ENCODE measurements around the gene PRSS38.

DNA sequence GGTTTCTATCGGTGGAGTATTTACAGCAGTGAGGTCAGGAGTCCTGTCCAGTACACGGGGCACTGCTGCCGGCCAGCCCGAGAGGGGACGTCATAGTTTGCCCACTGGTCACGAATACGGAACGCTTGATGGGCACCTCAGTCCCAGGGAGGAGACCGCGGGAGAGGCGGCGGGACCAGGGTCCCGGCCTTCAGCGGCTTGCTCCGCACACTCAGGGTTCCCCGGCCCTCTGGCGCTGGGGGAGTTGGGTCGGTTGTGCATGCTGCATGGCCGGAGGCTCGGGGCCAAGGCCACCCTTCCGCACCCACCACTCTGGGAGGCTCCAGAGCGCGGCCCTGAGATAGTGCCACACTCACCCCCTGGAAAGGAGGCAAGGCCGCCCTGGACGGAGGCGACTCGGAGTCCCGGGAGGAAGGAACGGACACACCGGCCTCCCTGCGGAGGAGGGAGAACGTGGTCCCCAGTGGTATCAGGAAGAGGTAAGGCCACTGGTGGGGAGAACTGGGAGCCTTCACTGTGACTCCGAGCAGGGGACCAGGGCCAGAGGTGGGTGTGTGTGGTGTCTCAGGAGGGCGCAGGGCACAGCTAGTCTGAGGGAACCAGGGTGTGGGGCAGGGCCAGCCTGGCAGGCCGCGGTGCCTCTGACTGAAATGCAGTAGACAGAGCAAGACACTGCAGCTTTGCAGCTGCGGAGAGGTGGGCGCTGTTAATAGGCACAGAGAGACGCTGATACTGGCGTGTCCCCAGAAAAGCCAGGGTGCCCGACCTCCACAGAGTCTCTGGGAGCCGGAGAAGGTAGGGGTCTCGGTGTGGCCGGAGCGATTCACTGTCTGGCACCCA is 28.6 kb upstream of the PRSS38 start:
- TF ChIP-seq, protein P1, sequence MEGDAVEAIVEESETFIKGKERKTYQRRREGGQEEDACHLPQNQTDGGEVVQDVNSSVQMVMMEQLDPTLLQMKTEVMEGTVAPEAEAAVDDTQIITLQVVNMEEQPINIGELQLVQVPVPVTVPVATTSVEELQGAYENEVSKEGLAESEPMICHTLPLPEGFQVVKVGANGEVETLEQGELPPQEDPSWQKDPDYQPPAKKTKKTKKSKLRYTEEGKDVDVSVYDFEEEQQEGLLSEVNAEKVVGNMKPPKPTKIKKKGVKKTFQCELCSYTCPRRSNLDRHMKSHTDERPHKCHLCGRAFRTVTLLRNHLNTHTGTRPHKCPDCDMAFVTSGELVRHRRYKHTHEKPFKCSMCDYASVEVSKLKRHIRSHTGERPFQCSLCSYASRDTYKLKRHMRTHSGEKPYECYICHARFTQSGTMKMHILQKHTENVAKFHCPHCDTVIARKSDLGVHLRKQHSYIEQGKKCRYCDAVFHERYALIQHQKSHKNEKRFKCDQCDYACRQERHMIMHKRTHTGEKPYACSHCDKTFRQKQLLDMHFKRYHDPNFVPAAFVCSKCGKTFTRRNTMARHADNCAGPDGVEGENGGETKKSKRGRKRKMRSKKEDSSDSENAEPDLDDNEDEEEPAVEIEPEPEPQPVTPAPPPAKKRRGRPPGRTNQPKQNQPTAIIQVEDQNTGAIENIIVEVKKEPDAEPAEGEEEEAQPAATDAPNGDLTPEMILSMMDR (IDR thresholded peaks at IDR 0.05) = no peak
- TF ChIP-seq POLR2A (IDR thresholded peaks at IDR 0.05) = no peak
